Left lung (tissue), 10 donors: ENCODE results near the gene TOMM40. TPM values are rescaled to one million over a fixed set of nuclear protein-coding genes. Genes with fewer than 3 reads are reported as not detected.
A peak's percentile ranks its signal among the peaks of the same experiment; 100 is the strongest.

ENCODE experiments used
- ATAC-seq: fragments of 200-7000 bp; cut with Tn5 transposase; one replicate; pipeline ENCODE4 v1.9.1; 2020; ENCODE audit warnings: moderate library complexity
- DNase-seq, 4 donors: peaks; one replicate each; pipeline ENCODE4 v3.0.0-alpha.2; 2013 to 2020
- H3K27ac ChIP-seq, 2 donors: fragments of 200-600 bp; sonication (generic) in 1 of 2; one replicate each; pipeline versions ENCODE4 v1.5.0 to v1.8.0; 2020 to 2021
- H3K27me3 ChIP-seq, 2 donors: fragments of 200-600 bp; sonication (generic) in 1 of 2; one replicate each; pipeline versions ENCODE4 v1.5.0 to v1.8.0; 2020 to 2021
- H3K36me3 ChIP-seq, 2 donors: fragments of 200-600 bp; sonication (generic) in 1 of 2; one replicate each; pipeline versions ENCODE4 v1.5.0 to v1.8.0; 2020 to 2021
- H3K4me1 ChIP-seq, 2 donors: fragments of 200-600 bp; one replicate each; pipeline ENCODE4 v1.8.0; 2021
- H3K4me3 ChIP-seq, 2 donors: fragments of 200-600 bp; sonication (generic) in 1 of 2; one replicate each; pipeline versions ENCODE4 v1.5.0 to v1.8.0; 2020 to 2021; ENCODE audit warnings: mild to moderate bottlenecking in 1 of 2
- H3K9me3 ChIP-seq, 2 donors: fragments of 200-600 bp; sonication (generic) in 1 of 2; one replicate each; pipeline versions ENCODE4 v1.5.0 to v1.8.0; 2020 to 2021
- CTCF ChIP-seq, 2 donors: fragments of 200-600 bp; sonication (generic) in 1 of 2; IDR thresholded peaks; one replicate each; pipeline versions ENCODE4 v1.5.0 to v1.8.0; 2021; ENCODE audit warnings: antibody characterized with exemption in 2 of 2
- intact Hi-C, 2 donors: fragments of 100-400 bp; cut with DNase I; formaldehyde crosslinking; loops; one replicate each; pipeline versions ENCODE4 v1.11.2 to v1.14.2; 2022
- polyA plus RNA-seq, 6 donors: library from polyadenylated mRNA; unstranded; fragments of 120-200 nt; gene quantifications; one replicate each; pipeline ENCODE4 v1.2.1, GENCODE V29; 2013; ENCODE audit not compliant: insufficient read length in 6 of 6
- total RNA-seq, 2 donors: library from RNA; stranded (reverse); fragmentation: NEBNext Ultra II Directional; extraction: Animal tissue kit (Norgen Biotek cat#: 25700); gene quantifications; one replicate each; pipeline ENCODE4 v1.2.1, GENCODE V29; 2021
- donor health status: DM: no; HTN: yes; CAD: no.
- donor health status: DM: no; HTN: no; CAD: no.

The TOMM40 gene
- total and polyA plus RNA-seq, 8 donors, result 28.8 to 79.9 (median 40.9) TPM

DNA sequence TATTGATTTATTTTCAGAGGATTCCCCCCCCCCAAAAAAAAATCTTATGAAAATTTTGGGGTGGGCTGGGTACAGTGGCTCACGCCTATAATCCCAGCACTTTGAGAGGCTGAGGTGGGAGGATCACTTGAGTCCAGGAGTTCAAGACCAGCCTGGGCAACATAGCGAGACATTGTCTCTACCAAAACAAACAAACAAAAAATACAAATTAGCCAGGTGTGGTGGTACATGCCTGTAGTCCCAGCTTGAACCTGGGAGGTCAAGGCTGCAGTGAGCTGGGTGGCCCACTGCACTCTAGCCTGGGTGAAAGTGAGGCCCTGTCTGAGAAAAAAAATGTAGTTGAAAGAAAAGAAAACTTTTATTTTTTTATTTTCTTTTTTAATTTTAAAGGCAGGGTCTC lies 27.1 kb upstream of the TOMM40 start:
- H3K4me3 ChIP-seq, result no peak overlapping the region
- intact Hi-C loops, result no loop called here
- no peak for DNase-seq
- no peak overlapping the region for H3K27ac ChIP-seq
- H3K4me1 ChIP-seq, result peaks cover 7 to 16% of the 10 kb centered on the region in 2 donors
- TF ChIP-seq CTCF (IDR thresholded peaks at IDR 0.05), result no peak
- H3K27me3 ChIP-seq, result no peaks in the 10 kb centered on the region
- H3K36me3 ChIP-seq, result peaks cover 0 to 50% of the 10 kb centered on the region in 2 donors
- no peak for ATAC-seq
- H3K9me3 ChIP-seq, result no peaks in the 10 kb centered on the region

DNA sequence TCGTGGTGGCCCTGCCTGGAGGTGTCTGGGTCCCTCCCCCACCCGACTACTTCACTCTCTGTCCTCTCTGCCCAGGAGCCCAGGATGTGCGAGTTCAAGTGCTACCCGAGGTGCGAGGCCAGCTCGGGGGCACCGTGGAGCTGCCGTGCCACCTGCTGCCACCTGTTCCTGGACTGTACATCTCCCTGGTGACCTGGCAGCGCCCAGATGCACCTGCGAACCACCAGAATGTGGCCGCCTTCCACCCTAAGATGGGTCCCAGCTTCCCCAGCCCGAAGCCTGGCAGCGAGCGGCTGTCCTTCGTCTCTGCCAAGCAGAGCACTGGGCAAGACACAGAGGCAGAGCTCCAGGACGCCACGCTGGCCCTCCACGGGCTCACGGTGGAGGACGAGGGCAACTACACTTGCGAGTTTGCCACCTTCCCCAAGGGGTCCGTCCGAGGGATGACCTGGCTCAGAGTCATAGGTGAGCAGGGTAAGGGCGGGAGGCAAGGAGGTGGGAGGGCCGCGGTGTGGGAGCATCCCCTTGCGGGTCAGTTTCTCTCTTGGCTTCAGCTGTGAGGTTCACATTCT lies 25.8 kb upstream of the TOMM40 start:
- TF ChIP-seq CTCF (IDR thresholded peaks at IDR 0.05), result no peak
- DNase-seq (no peak), ATAC-seq (no peak)
- H3K36me3 ChIP-seq, result peaks cover 0 to 47% of the 10 kb centered on the region in 2 donors
- no peaks in the 10 kb centered on the region for H3K9me3 ChIP-seq
- H3K4me3 ChIP-seq, result no peak overlapping the region
- H3K27ac ChIP-seq, result no peak overlapping the region
- H3K4me1 ChIP-seq, result peaks cover 7 to 24% of the 10 kb centered on the region in 2 donors
- intact Hi-C loops, result no loop called here
- H3K27me3 ChIP-seq, result no peaks in the 10 kb centered on the region

GRCh38 chr19:44866664-44867063 lies 24.4 kb upstream of the TOMM40 start:
- Histone ChIP-seq H3K4me1 (peaks cover 7 to 32% of the 10 kb centered on the region in 2 donors), H3K27ac (no peak overlapping the region), H3K4me3 (no peak overlapping the region), H3K9me3 (no peaks in the 10 kb centered on the region), H3K36me3 (peaks cover 0 to 47% of the 10 kb centered on the region in 2 donors), H3K27me3 (no peaks in the 10 kb centered on the region)
- intact Hi-C loops, result no loop called here
- no peak for TF ChIP-seq CTCF (IDR thresholded peaks at IDR 0.05)
- DNase-seq (no peak), ATAC-seq (peak; percentile 64)

DNA sequence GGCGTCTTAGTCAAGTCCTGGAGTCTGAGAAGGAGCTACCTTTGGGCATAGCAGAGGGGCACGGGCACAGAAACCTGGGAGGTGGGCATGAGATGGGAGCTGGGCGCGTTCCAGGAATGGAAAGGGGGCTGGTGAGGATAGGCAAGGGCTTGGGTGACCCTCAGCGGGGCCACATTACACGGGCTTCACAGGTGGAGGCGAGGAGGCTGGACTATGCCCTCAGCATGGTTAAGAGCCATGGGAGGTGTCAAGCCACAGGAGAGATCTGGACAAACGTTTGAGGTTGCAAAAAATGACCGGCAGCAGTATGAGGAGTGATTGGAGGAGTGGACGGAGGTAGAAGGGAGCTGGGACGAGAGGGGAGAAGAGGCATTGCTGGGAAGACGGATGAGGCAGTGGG lies 23.5 kb upstream of the TOMM40 start:
- Histone ChIP-seq H3K9me3 (no peaks in the 10 kb centered on the region), H3K4me1 (peaks cover 7 to 32% of the 10 kb centered on the region in 2 donors), H3K4me3 (no peak overlapping the region), H3K27me3 (no peaks in the 10 kb centered on the region), H3K27ac (no peak overlapping the region), H3K36me3 (peaks cover 0 to 56% of the 10 kb centered on the region in 2 donors)
- DNase-seq, result no peak
- TF ChIP-seq CTCF (IDR thresholded peaks at IDR 0.05), result no peak
- no peak for ATAC-seq
- intact Hi-C loops, result no loop called here

- Histone ChIP-seq H3K27me3 (no peaks in the 10 kb centered on the region), H3K27ac (peak overlapping the region in 1 of 2 donors; percentile 73), H3K36me3 (peaks cover 0 to 76% of the 10 kb centered on the region in 2 donors), H3K4me3 (no peak overlapping the region), H3K4me1 (peaks cover 7 to 32% of the 10 kb centered on the region in 2 donors), H3K9me3 (no peaks in the 10 kb centered on the region)
- intact Hi-C loops, result no loop called here
- peak; percentile 42 for ATAC-seq
- TF ChIP-seq CTCF (IDR thresholded peaks at IDR 0.05), result no peak
- DNase-seq, result peak in 1 of 4 donors; percentile 76
These were observed 21.2 kb upstream of the TOMM40 start for GRCh38 chr19:44869733-44870470.
